ENCODE results near the gene MFSD12.
A peak's percentile ranks its signal among the peaks of the same experiment; 100 is the strongest.
"Not testable (repeated sequence)": the region's sequence is repeated elsewhere in the genome, so short reads cannot be mapped to it uniquely, and the experiment has no call there.

MFSD12 gene

GRCh38 chr19:3584036-3584802 lies 26.8 kb upstream of the MFSD12 start:
- not testable (repeated sequence) for DNase-seq

GRCh38 chr19:3581792-3582191 lies 24.4 kb upstream of the MFSD12 start:
- not testable (repeated sequence) for DNase-seq

- DNase-seq, result no peak
Measured at GRCh38 chr19:3580156-3580934, 23.0 kb upstream of the MFSD12 start.

DNA sequence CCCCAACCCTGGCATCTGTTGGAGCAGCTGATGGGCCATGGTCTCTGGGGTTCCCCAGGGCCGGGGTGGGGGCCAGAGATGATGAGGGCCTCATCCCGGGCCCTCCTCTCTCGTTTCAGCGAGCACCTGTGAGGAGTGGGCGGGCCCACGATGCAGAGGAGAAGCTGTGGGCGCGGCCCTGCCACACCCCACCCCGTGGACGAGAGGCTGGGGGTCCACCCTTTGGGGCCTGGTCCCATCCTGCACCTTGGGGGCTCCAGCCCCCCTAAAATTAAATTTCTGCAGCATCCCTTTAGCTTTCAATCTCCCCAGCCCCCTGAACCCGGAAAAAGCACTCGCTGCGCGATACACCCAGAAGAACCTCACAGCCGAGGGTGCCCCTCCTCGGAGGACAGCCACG lies 21.0 kb upstream of the MFSD12 start:
- no peak for DNase-seq

DNA sequence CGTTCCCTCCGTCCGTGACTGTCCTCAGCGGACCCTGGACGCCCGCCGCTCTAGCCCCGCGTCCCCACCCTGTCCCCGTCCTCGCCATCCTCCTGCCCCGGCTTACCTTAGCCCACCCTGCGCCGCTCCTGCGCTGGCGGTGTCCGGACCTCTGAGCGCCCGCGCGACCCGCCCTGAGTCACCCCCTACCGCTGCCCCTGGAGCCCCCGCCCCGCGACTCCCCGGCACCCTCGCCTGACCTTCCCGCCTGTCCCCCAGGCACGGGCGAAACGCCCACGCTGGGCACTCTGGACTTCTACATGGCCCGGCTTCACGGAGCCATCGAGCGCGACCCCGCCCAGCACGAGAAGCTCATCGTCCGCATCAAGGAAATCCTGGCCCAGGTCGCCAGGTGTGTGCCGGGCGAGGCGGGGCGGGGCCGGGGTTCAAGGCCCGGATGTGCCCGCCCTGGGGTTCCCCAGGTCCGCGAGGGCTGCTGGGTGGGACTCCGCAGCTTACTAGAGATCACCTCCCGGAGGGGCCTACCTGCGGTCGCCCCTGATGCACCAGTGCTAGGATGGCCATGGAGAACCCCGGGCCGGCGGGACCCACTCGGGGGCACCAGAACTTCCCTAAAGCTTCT lies 20.4 kb upstream of the MFSD12 start:
- no peak for DNase-seq

DNA sequence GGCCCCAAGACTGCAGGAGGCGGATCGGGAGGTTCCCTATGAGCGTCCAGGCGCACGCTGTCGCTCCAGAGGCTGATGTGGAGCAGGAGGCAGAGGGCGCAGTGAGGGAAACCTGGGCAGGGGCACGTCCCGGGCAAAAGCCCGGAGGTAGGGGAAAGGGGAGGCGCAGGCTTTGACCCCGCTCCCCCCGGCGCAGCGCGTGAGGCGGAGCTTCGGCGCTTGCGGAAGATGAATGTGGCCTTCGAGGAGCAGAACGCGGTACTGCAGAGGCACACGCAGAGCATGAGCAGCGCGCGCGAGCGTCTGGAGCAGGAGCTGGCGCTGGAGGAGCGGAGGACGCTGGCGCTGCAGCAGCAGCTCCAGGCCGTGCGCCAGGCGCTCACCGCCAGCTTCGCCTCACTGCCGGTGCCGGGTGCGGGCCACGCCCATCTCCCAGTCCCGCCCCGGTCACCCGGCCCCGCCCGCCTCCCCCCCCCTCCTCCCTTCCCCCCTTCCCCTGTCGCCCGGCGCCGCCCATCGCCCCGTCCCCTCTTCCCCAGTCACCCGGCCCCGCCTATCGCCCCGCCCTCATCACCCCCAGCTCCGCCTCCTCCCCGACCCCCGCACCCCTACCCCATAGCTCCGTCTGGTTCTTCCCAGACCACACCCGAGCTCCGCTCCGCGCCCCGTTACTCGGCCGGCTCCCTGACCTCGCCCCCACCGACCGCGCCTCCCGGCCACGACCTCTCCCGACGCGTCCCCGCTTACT lies 19.5 kb upstream of the MFSD12 start:
- no peak for DNase-seq

GRCh38 chr19:3575949-3576673 lies 18.7 kb upstream of the MFSD12 start:
- DNase-seq, result no peak

DNA sequence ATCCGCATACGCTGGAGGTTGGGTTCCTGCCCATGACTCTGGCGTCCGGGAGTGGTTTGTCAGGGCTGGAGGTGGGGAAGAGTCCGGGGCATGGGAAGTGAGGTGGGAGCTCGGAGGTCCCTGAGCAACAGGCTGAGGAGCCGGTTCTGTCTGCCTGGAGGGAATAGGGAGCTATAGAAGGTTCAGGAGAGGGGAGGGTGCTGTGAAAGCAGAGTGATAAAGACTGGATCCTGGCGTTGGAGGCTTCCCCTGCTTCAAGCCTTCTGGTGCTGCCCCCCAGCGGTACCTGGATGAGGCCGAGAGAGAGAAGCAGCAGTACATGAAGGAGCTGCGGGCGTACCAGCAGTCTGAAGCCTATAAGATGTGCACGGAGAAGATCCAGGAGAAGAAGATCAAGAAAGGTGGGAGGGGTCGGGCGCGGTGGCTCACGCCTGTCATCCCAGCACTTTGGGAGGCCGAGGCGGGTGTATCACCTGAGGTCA lies 17.9 kb upstream of the MFSD12 start:
- no peak for DNase-seq

DNA sequence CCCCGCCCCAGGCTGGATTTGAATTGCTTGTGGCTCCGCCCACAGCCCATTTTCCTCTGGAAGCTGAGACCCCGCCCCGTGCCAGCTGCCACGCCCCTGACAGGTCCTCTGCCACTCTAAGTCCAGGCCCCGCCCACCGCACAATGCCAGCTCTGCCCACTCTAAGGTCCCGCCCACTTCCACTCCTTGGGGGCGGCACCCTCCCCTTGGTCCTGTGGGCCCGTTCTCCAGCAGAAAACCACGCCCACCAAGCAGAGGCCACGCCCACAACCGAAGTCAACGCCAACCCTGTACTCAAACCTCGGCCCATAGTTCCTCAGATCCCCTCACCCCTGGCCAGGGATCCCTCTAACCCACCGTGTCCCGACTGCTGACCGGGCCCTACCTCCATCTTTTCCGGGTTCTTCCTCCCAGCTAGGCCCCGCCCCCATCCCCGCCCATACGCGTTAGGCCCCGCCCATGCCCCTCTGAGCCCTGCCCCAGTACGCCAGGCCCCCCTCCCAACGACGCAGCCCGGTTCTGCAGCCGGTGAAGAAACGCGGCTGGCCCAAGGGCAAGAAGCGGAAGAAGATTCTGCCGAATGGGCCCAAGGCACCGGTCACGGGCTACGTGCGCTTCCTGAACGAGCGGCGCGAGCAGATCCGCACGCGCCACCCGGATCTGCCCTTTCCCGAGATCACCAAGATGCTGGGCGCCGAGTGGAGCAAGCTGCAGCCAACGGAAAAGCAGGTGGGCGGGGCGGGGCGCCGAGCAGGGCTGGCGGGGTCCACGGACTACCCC lies 16.7 kb upstream of the MFSD12 start:
- DNase-seq, result peak; percentile 25

GRCh38 chr19:3573162-3573857 lies 15.9 kb upstream of the MFSD12 start:
- no peak for DNase-seq

GRCh38 chr19:3572855-3573161 lies 15.4 kb upstream of the MFSD12 start, which contains the start of gene HMG20B:
Gene HMG20B (plus strand): TSS chr19:3572944. CDS start chr19:3573310, 366 bp downstream.
- no peak for DNase-seq

- DNase-seq, result peak; percentile 99
Measured at GRCh38 chr19:3572132-3572854, 14.9 kb upstream of the MFSD12 start.

DNA sequence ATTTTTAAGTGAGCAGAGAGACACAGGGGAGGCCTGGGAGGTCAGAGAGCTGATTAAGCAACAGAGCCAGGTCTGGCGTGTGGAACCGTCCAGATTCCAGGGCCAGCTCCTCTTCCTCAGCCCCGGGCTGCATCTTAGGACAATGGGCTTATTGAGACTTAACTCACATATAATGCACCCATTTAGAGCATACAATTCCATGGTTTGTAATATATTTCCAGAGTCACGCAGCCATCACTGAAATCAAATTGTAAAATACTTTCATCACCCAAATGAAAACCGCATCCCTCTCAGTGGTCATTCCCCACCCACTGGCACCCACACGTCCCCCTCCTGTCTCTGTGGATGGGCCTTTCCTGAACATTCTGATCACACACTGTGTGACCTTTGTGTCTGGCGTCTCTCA lies 13.2 kb upstream of the MFSD12 start:
- DNase-seq, result no peak

DNA sequence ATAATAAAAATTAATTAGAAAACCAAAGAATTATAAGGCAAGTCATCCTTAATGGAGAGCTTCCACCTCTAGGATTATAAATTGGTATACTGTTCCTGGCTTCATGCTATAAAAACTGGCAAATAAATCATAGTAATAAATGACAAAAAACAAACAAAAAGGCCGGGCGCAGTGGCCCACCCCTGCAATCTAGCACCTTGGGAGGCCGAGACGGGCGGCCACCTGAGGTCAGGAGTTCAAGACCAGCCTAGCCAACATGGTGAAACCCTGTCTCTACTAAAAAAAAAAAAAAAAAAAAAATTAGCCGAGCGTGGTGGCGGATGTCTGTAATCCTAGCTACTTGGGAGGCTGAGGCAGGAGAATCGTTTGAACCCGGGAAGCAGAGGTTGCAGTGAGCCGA lies 12.7 kb upstream of the MFSD12 start:
- DNase-seq, result not testable (repeated sequence)

GRCh38 chr19:3565139-3565538 lies 7.8 kb upstream of the MFSD12 start:
- DNase-seq, result no peak

DNA sequence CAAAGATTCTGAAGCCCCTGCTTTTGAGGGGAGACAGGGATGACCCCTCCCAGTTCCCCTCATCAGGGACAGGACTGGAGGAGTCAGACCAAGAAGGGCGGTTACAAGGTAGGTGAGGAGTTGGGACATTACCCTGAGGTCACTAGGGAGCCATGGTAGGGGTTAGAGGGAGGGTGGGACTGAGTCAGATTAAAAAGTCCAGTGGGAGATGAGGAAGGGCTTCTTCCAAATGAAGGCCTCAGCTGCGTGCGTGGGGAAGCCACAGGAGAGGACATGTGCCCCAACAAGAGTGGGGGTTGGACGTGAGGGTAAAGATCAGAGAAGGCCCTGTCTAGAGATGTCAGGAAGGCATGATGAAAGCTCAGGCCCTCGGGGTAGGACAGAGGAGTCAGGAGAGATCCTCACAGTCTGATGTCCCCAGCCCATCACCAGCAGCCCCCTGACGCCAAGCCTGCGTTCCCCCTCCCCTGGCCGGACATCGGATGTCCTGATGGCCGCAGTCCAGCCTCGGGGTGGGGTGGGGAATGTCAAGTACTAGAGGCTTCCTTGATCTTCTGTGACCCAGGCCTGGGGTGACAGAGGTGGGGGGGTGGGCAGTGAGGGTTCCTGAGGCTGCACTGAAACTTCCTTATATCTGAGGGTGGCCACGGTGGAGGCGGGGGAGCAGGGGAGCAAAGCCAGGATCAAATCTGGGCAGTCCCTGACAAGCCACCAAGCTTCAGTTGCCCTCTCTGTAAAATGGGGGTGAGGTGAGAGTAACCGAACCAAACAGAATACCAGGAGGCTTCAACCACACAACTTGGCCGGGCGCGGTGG lies 6.5 kb upstream of the MFSD12 start:
- DNase-seq, result no peak

DNA sequence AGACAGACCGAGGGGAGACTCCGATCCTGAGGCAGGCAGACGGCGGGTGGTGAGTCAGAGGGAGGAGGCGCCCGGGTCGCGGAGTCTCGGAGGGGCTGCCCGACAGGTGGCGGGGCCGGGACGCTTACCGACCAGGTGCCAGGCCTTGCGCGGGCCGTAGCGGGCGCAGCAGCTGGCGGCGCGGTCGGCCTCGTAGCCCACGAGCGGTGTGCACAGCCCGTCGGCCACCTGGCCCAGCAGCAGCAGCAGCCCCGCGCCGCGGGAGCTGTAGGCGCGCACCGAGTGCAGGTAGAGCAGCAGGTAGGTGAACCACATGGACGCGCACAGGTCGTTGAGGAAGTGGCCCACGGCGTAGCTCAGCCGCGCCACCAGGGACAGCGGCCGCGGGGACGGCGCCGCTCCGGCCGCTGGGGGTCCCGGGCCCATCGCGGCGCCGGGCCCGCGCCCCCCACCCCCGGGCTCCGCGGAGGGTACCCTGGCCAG lies 367 bp downstream of the MFSD12 start:
- no peak for DNase-seq

DNA sequence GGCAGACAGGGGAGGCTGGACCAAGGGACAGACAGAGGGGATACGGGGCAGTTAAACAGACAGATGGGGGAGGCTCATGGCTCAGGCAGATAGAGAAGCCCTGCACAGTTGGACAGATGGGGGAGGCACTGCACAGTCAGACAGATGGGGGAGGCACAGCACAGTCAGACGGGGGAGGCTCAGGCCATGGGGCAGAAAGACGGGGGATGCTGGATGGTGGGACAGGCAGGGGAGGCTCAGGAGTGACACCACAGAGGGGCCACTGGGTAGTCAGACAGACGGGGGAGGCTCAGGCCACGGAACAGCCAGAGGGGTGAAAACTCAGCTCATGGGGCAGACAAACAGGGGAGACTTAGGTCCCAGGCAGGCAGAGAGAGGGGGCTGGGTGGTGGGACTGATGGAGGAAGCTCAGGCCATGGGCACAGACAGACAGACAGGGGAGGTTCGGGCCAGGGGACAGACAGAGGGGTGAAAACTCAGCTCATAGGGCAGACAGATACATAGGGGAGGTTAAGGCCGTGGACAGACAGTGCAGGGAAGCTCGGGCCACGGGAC lies 886 bp downstream of the MFSD12 start:
- no peak for DNase-seq
